HepG2 (cell line): ENCODE measurements around the gene HMCN2. TPM values are rescaled to one million over a fixed set of nuclear protein-coding genes. Genes with fewer than 3 reads are reported as not detected.
A peak's percentile ranks its signal among the peaks of the same experiment; 100 is the strongest.

Experiments
- ARNTL ChIP-seq: sonication (generic); formaldehyde crosslinking; IDR thresholded peaks from 2 replicates; pipeline ENCODE4 v1.4.0; 2020; ENCODE audit warnings: mild to moderate bottlenecking, missing genetic modification reagents
- CHD4 ChIP-seq: fragments of 200-600 bp; sonication (generic); IDR thresholded peaks from 2 replicates; pipeline ENCODE4 v1.7.0; 2017; ENCODE audit warnings: mild to moderate bottlenecking, low read length, borderline replicate concordance
- FOXO4 ChIP-seq: sonication (generic); formaldehyde crosslinking; conservative IDR thresholded peaks from 2 replicates; pipeline ENCODE4 v1.8.1; 2023; ENCODE audit warnings: missing genetic modification reagents
- HOXA3 ChIP-seq: sonication (generic); formaldehyde crosslinking; IDR thresholded peaks from 2 replicates; pipeline ENCODE4 v1.5.0; 2020; ENCODE audit warnings: missing genetic modification reagents
- KAT7 ChIP-seq: IDR thresholded peaks from 2 replicates; pipeline ENCODE4 v1.6.1; 2018; ENCODE audit warnings: borderline replicate concordance, missing compliant biosample characterization
- KDM2A ChIP-seq: sonication (generic); formaldehyde crosslinking; IDR thresholded peaks from 2 replicates; pipeline ENCODE4 v1.4.0; 2020; ENCODE audit warnings: low read depth, missing genetic modification reagents, borderline replicate concordance
- KLF12 ChIP-seq: sonication (generic); formaldehyde crosslinking; IDR thresholded peaks from 2 replicates; pipeline ENCODE4 v1.4.0; 2020; ENCODE audit warnings: missing genetic modification reagents, borderline replicate concordance
- KLF9 ChIP-seq: IDR thresholded peaks from 2 replicates; pipeline ENCODE4 v1.6.1; 2016; ENCODE audit warnings: low read depth
- MTF2 ChIP-seq: sonication (generic); formaldehyde crosslinking; IDR thresholded peaks from 2 replicates; pipeline ENCODE4 v1.5.0; 2020; ENCODE audit warnings: missing genetic modification reagents, borderline replicate concordance
- MXI1 ChIP-seq: IDR thresholded peaks from 3 replicates; pipeline ENCODE4 v1.6.1; 2012; ENCODE audit warnings: low read depth, low read length, inconsistent platforms, borderline replicate concordance
- NFE2L2 ChIP-seq: fragments of 150-350 bp; IDR thresholded peaks from 2 replicates; pipeline ENCODE4 v1.6.1; 2014; ENCODE audit warnings: low read length
- RORA ChIP-seq: sonication (generic); formaldehyde crosslinking; IDR thresholded peaks from 2 replicates; pipeline ENCODE4 v1.5.0; 2020; ENCODE audit warnings: mild to moderate bottlenecking, missing genetic modification reagents, moderate library complexity
- ZNF160 ChIP-seq: sonication (generic); formaldehyde crosslinking; IDR thresholded peaks from 2 replicates; pipeline ENCODE4 v1.8.0; 2022; ENCODE audit warnings: mild to moderate bottlenecking, inconsistent platforms, missing genetic modification reagents
- polyA plus RNA-seq, 8 experiments: library from polyadenylated mRNA; depleted of rRNA in 3 of 8; stranded (reverse) in 7 of 8; unstranded in 1 of 8; fragments of >200 nt; fragmentation: Illumina TruSeq in 4 of 8; extraction: Trizol in 4 of 8; gene quantifications; 2 replicates each; pipeline versions ENCODE4 v1.2.1 to v1.2.3, GENCODE V29; 2011 to 2016; ENCODE audit warnings: low read depth in 4 of 8, missing spikeins in 1 of 8, mixed read lengths in 1 of 8; ENCODE audit not compliant: insufficient read depth in 1 of 8
- total RNA-seq, 5 experiments: library from RNA; depleted of rRNA; stranded (reverse); fragments of >200 nt; fragmentation: Illumina TruSeq; extraction: Trizol; gene quantifications; 2 replicates each; pipeline ENCODE4 v1.2.3, GENCODE V29; 2016; ENCODE audit warnings: low read depth in 1 of 5

The HMCN2 gene
- total and polyA plus RNA-seq, 2 of the 13 experiments (the other 11 are each of a cell fraction or from before 2014, with no cell fraction given): 0.09 TPM; not detected in 1

- TF ChIP-seq FOXO4 (CRISPR knock-in tag) (no peak), KDM2A (0 out of 2 replicates have a peak, but pooled peaks have one; percentile 15), MXI1 (peak; percentile 73; the same call in 2 of the 3 replicates), KAT7 (CRISPR knock-in tag) (0 out of 2 replicates have a peak, but pooled peaks have one; percentile 23), MTF2 (CRISPR knock-in tag) (no peak), ZNF160 (CRISPR knock-in tag) (no peak), RORA (CRISPR knock-in tag) (no peak), CHD4 (no peak; the same call in 1 of the 2 replicates), KLF9 (CRISPR knock-in tag) (no peak), HOXA3 (CRISPR knock-in tag) (no peak), KLF12 (CRISPR knock-in tag) (no peak), NFE2L2 (no peak), ARNTL (peak; percentile 87)
Observed at GRCh38 chr9:130444565-130445221, 179.1 kb downstream of the HMCN2 start, which contains the start of gene ASS1 (continued).
